ENCODE results near the gene CYP4F11. TPM values are rescaled to one million over a fixed set of nuclear protein-coding genes. Genes with fewer than 3 reads are reported as not detected.

CYP4F11 gene
- total and polyA plus RNA-seq, 2 of the 13 experiments (the other 11 are each of a cell fraction or from before 2014, with no cell fraction given) = 7.8 to 8.4 TPM

GRCh38 chr19:15928321-15928720 is 6.0 kb downstream of the CYP4F11 start:
- no peak overlapping the region for H3K4me3 ChIP-seq (replicated peaks in 1 of 3; ENCODE audit: insufficient read depth in 1 of 3, low read depth in 2 of 3, low read length in 3 of 3)
- no TSS peak for BruUV-seq (replicated peaks)
- 91% methylated on average over 3 of the region's 3 CpGs for WGBS (ENCODE audit: low lambda C conversion rate)
- peaks cover 3 to 20% of the 10 kb centered on the region in 2 experiments; a peak in 4 of 5 replicates for H3K36me3 ChIP-seq (replicated peaks in 1 of 2; ENCODE audit: control insufficient read depth in 1 of 2, insufficient read depth in 2 of 2, low read length in 2 of 2)
- DNase-seq (ENCODE audit: low spot score) = no peak
- no peak overlapping the region for H2AFZ ChIP-seq (ENCODE audit: low read length)
- no peak for ATAC-seq
- POLR2A ChIA-PET = no interaction called here
- in situ Hi-C loops (cut with HindIII; ENCODE audit: extremely low pct_ligation_motif_present, low pct_unique_long_range_greater_than_20kb) (no loop called here), intact Hi-C loops (cut with micrococcal nuclease; ENCODE audit: unreplicated experiment) (no loop called here)
- FAIRE-seq = no peak
- H3K4me2 ChIP-seq (ENCODE audit: low read depth, low read length) = no peak overlapping the region
- no peak overlapping the region for H3K27ac ChIP-seq (ENCODE audit: extremely low read length, insufficient read depth, low read length)
- peak; percentile 97 for TF ChIP-seq ZNF329 (CRISPR knock-in tag; IDR thresholded peaks at IDR 0.05; ENCODE audit: low read depth)
- TF ChIP-seq NR2F1 (CRISPR knock-in tag; IDR thresholded peaks at IDR 0.05) = no peak
- no peaks in the 10 kb centered on the region for H4K20me1 ChIP-seq (ENCODE audit: insufficient read depth, low read length)
- no peaks in the 10 kb centered on the region for H3K9me3 ChIP-seq (ENCODE audit: low read length)
- CTCF ChIA-PET (ENCODE audit: low intra/inter-chr PET ratio, low total read pairs) = no interaction called here
- H3K79me2 ChIP-seq (ENCODE audit: insufficient read depth, low read length) = no peaks in the 10 kb centered on the region
- H3K4me1 ChIP-seq (ENCODE audit: insufficient read depth, low read length) = peaks cover 25% of the 10 kb centered on the region
- no peaks in the 10 kb centered on the region for H3K27me3 ChIP-seq (ENCODE audit: control insufficient read depth in 1 of 2, insufficient read depth in 2 of 2, low read length in 2 of 2)
- H3K9ac ChIP-seq (ENCODE audit: insufficient read depth, low read depth, low read length) = no peak overlapping the region

GRCh38 chr19:15926484-15926883 is 7.8 kb downstream of the CYP4F11 start:
- Histone ChIP-seq H3K79me2 (ENCODE audit: insufficient read depth, low read length) (no peaks in the 10 kb centered on the region), H2AFZ (ENCODE audit: low read length) (no peak overlapping the region), H3K4me2 (ENCODE audit: low read depth, low read length) (no peak overlapping the region), H3K4me3 (replicated peaks in 1 of 3; ENCODE audit: insufficient read depth in 1 of 3, low read depth in 2 of 3, low read length in 3 of 3) (no peak overlapping the region), H4K20me1 (ENCODE audit: insufficient read depth, low read length) (no peaks in the 10 kb centered on the region), H3K4me1 (ENCODE audit: insufficient read depth, low read length) (peaks cover 25% of the 10 kb centered on the region), H3K9ac (ENCODE audit: insufficient read depth, low read depth, low read length) (no peak overlapping the region), H3K27me3 (ENCODE audit: control insufficient read depth in 1 of 2, insufficient read depth in 2 of 2, low read length in 2 of 2) (no peaks in the 10 kb centered on the region), H3K36me3 (replicated peaks in 1 of 2; ENCODE audit: control insufficient read depth in 1 of 2, insufficient read depth in 2 of 2, low read length in 2 of 2) (peaks cover 4 to 30% of the 10 kb centered on the region in 2 experiments), H3K9me3 (ENCODE audit: low read length) (no peaks in the 10 kb centered on the region), H3K27ac (ENCODE audit: extremely low read length, insufficient read depth, low read length) (no peak overlapping the region)
- CTCF ChIA-PET (ENCODE audit: low intra/inter-chr PET ratio, low total read pairs) = no interaction called here
- peak; percentile 30 for FAIRE-seq
- BruUV-seq (replicated peaks) = no TSS peak
- POLR2A ChIA-PET = interaction anchor here (1.2 kb wide), 1 partner anchor 8 kb away, joined by 6 read pairs; the partner anchor contains the start of gene CYP4F11
- no peak for DNase-seq (ENCODE audit: low spot score)
- ATAC-seq = peak; percentile 66
- WGBS (ENCODE audit: low lambda C conversion rate) = 18% methylated on average over 1 of the region's 1 CpG
- intact Hi-C loops (cut with micrococcal nuclease; ENCODE audit: unreplicated experiment) (no loop called here), in situ Hi-C loops (cut with HindIII; ENCODE audit: extremely low pct_ligation_motif_present, low pct_unique_long_range_greater_than_20kb) (no loop called here)
- TF ChIP-seq MXI1 (IDR thresholded peaks at IDR 0.05; ENCODE audit: borderline replicate concordance, low read depth, low read length) (peak; percentile 33; the same call in 1 of the 3 replicates), SMC3 (IDR thresholded peaks at IDR 0.05; ENCODE audit: low read length) (0 out of 2 replicates have a peak, but pooled peaks have one; percentile 10), NFYB (CRISPR knock-in tag; IDR thresholded peaks at IDR 0.05) (no peak), SALL1 (CRISPR knock-in tag; IDR thresholded peaks at IDR 0.05) (0 out of 2 replicates have a peak, but pooled peaks have one; percentile 30), GATAD2A (CRISPR knock-in tag; IDR thresholded peaks at IDR 0.05) (0 out of 2 replicates have a peak, but pooled peaks have one; percentile 18), HNF4A (CRISPR knock-in tag; IDR thresholded peaks at IDR 0.05) (peak; percentile 45), CTCF (CRISPR knock-in tag; IDR thresholded peaks at IDR 0.05) (0 out of 2 replicates have a peak, but pooled peaks have one; percentile 20), RXRB (CRISPR knock-in tag; IDR thresholded peaks at IDR 0.05; ENCODE audit: borderline replicate concordance) (peak; percentile 59; the same call in 1 of the 2 replicates), TFAP4 (IDR thresholded peaks at IDR 0.05; ENCODE audit: borderline replicate concordance, low read depth) (peak; percentile 47; the same call in 1 of the 2 replicates), ZSCAN9 (CRISPR knock-in tag; IDR thresholded peaks at IDR 0.05; ENCODE audit: borderline replicate concordance) (peak; percentile 87), THRA (CRISPR knock-in tag; IDR thresholded peaks at IDR 0.05; ENCODE audit: borderline replicate concordance) (peak; percentile 85; the same call in 1 of the 2 replicates), RXRA (CRISPR knock-in tag; IDR thresholded peaks at IDR 0.05) (peak; percentile 45; the same call in 1 of the 2 replicates), SMAD1 (CRISPR knock-in tag; IDR thresholded peaks at IDR 0.05; ENCODE audit: borderline replicate concordance, low read depth) (no peak), ZNF878 (CRISPR knock-in tag; IDR thresholded peaks at IDR 0.05) (no peak)

Measured in HepG2 (cell line).